Gastrocnemius medialis (tissue), 4 donors: ENCODE data around the gene LPAR2.

Experiments
- POLR2A ChIP-seq, 2 donors: fragments of 450-650 bp; IDR thresholded peaks; one replicate each; pipeline ENCODE4 v1.6.1; 2017; ENCODE audit warnings: antibody characterized with exemption in 2 of 2, mild to moderate bottlenecking in 2 of 2, moderate library complexity in 2 of 2
- TF ChIP-seq, protein P1 (sequence below), 5 experiments: fragments of 450-650 bp in 3 of 5; fragments of 200-600 bp in 2 of 5; sonication (generic) in 2 of 5; IDR thresholded peaks in 4 of 5; conservative IDR thresholded peaks in 1 of 5; 1 replicate in 4 of 5; 2 replicates in 1 of 5; pipeline ENCODE4 v1.5.1; 2016 to 2019; ENCODE audit warnings: antibody characterized with exemption in 5 of 5, mild to moderate bottlenecking in 3 of 5, moderate library complexity in 3 of 5

DNA sequence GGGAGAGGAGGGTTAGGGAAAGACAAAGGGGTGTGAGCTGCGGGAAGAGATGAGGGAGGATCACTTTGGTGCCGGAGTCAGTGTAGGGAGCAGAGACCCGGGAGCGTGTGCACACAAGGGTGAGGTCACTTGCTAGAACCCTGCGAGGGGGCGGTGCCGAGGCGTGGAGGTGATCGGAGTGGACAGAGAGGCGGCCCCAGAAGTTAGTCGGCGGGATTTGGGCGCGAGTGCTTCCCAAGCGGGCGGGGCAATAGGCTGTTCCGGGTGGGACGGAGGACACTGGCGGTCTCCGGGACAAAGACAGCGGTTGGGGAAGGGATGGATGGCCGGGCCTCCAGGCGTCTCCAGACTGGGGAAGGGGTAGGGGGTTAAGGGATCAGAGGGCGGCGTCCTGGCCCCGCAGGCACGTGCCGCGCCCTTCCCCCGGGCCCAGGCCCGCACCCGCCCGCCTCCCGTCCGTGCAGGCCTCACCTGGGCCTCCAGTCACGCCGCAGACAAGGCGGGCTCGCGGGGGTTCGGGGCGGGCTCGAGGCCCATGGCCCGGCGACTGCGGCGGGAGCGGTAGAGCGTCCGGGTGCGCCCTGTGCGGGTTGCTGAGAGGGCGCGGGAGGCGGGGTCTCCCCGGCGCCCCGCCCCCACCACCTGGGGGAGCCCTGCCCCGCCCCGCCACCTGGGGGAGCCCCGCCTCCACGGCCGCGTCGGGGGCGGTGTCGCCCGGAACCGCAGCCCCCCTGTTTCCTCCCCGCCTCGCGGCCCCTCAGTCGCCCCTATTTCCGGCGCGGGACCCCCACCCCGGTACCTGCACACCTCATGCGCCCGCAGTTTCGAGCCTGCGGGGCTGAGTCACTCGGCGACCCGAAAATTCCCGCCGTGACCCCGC lies at the start of gene LPAR2:
- TF ChIP-seq, protein P1, sequence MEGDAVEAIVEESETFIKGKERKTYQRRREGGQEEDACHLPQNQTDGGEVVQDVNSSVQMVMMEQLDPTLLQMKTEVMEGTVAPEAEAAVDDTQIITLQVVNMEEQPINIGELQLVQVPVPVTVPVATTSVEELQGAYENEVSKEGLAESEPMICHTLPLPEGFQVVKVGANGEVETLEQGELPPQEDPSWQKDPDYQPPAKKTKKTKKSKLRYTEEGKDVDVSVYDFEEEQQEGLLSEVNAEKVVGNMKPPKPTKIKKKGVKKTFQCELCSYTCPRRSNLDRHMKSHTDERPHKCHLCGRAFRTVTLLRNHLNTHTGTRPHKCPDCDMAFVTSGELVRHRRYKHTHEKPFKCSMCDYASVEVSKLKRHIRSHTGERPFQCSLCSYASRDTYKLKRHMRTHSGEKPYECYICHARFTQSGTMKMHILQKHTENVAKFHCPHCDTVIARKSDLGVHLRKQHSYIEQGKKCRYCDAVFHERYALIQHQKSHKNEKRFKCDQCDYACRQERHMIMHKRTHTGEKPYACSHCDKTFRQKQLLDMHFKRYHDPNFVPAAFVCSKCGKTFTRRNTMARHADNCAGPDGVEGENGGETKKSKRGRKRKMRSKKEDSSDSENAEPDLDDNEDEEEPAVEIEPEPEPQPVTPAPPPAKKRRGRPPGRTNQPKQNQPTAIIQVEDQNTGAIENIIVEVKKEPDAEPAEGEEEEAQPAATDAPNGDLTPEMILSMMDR (IDR thresholded peaks at IDR 0.05 in 4 of 5, conservative IDR thresholded peaks at IDR 0.05 in 1 of 5) = no peak
- TF ChIP-seq POLR2A (IDR thresholded peaks at IDR 0.05) = no peak
